Fibroblast of lung (primary cell): ENCODE measurements around the gene STRA8. TPM values are rescaled to one million over a fixed set of nuclear protein-coding genes. Genes with fewer than 3 reads are reported as not detected.
"Not testable (repeated sequence)": the region's sequence is repeated elsewhere in the genome, so short reads cannot be mapped to it uniquely, and the experiment has no call there.

ENCODE experiments used
- DNase-seq, 2 donors: peaks; one replicate each; pipeline versions ENCODE4 v3.0.0 to v3.0.0-alpha.2; 2010; ENCODE audit warnings: low read depth in 2 of 2
- H2AFZ ChIP-seq: 2 replicates; pipeline ENCODE4 v1.5.1; 2012; ENCODE audit warnings: low read length, control low read depth, inconsistent platforms
- H3K27ac ChIP-seq: 2 replicates; pipeline ENCODE4 v1.5.1; 2011; ENCODE audit warnings: low read length, control low read depth; ENCODE audit not compliant: insufficient read depth
- H3K27me3 ChIP-seq: 2 replicates; pipeline ENCODE4 v1.5.1; 2011; ENCODE audit warnings: mild to moderate bottlenecking, low read length; ENCODE audit not compliant: control insufficient read depth, insufficient read depth
- H3K36me3 ChIP-seq: 2 replicates; pipeline ENCODE4 v1.5.1; 2011; ENCODE audit warnings: low read length; ENCODE audit not compliant: control insufficient read depth, insufficient read depth
- H3K4me1 ChIP-seq: 2 replicates; pipeline ENCODE4 v1.5.1; 2011; ENCODE audit warnings: low read length; ENCODE audit not compliant: control insufficient read depth, insufficient read depth; ENCODE audit errors: extremely low read depth
- H3K4me2 ChIP-seq: 2 replicates; pipeline ENCODE4 v1.5.1; 2011; ENCODE audit warnings: low read length, control low read depth; ENCODE audit not compliant: insufficient read depth; ENCODE audit errors: extremely low read depth
- H3K4me3 ChIP-seq, 4 experiments: fragments of 200-600 bp in 1 of 4; sonication (generic) in 1 of 4; replicated peaks in 1 of 4; 2 replicates each; pipeline ENCODE4 v1.5.1; 2011 to 2016; ENCODE audit warnings: low read length in 4 of 4, low read depth in 3 of 4, mild to moderate bottlenecking in 3 of 4, control low read depth in 2 of 4, inconsistent platforms in 1 of 4, mixed read lengths in 1 of 4; ENCODE audit not compliant: insufficient read depth in 1 of 4; ENCODE audit errors: control extremely low read depth in 1 of 4
- H3K79me2 ChIP-seq: 2 replicates; pipeline ENCODE4 v1.5.1; 2012; ENCODE audit warnings: mild to moderate bottlenecking, low read length, inconsistent platforms; ENCODE audit not compliant: control insufficient read depth, insufficient read depth
- H3K9ac ChIP-seq: 2 replicates; pipeline ENCODE4 v1.5.1; 2011; ENCODE audit warnings: mild to moderate bottlenecking, low read length, control low read depth; ENCODE audit not compliant: insufficient read depth
- H3K9me3 ChIP-seq: 2 replicates; pipeline ENCODE4 v1.5.1; 2012; ENCODE audit warnings: low read depth, low read length; ENCODE audit not compliant: control insufficient read depth, insufficient read depth
- H4K20me1 ChIP-seq: 2 replicates; pipeline ENCODE4 v1.5.1; 2011; ENCODE audit warnings: low read length; ENCODE audit not compliant: control insufficient read depth, insufficient read depth; ENCODE audit errors: extremely low read depth
- EZH2 ChIP-seq: IDR thresholded peaks from 2 replicates; pipeline ENCODE4 v1.5.1; 2012; ENCODE audit warnings: low read length, control low read depth, mild to moderate bottlenecking; ENCODE audit errors: missing control alignments
- polyA plus RNA-seq, 2 donors: library from polyadenylated mRNA; depleted of rRNA in 1 of 2; stranded (reverse) in 1 of 2; unstranded in 1 of 2; fragments of >200 nt; gene quantifications; 2 replicates each; pipeline ENCODE4 v1.2.1, GENCODE V29; 2011 to 2012; ENCODE audit warnings: missing spikeins in 1 of 2
- total RNA-seq: library from RNA; depleted of rRNA; stranded (reverse); fragments of >200 nt; gene quantifications from 2 replicates; pipeline ENCODE4 v1.2.1, GENCODE V29; 2014
- TF ChIP-seq, protein P1 (sequence below), 2 donors: IDR thresholded peaks in 1 of 2; conservative IDR thresholded peaks in 1 of 2; 1 replicate in 1 of 2; 2 replicates in 1 of 2; pipeline ENCODE4 v1.5.1; 2011 to 2012; ENCODE audit warnings: low read length in 2 of 2, control low read depth in 1 of 2, inconsistent platforms in 1 of 2, low read depth in 1 of 2, mild to moderate bottlenecking in 1 of 2

STRA8 gene
- total and polyA plus RNA-seq, 2 donors (not counting 1 experiment from before 2014, with no cell fraction given), result not detected

DNA sequence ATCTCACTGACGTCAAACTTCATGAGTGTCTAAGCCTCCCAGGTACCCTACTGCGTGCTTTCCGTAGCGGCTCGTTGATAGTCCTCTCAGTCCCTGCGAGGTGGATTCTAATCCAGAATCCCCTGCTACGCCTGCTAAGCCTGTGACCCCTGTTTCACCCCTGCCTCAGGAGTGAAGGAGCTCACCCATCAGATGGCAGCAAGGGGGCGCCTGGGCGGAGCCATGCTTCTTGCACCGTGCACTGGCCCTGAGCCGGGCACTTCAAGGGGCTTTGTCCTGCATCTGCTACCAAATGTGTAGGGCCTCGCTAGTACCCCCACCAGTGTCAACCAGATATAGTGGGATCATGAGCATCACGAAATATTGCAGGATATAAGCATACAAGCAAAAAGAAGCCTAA, 918 bp upstream of the STRA8 start:
- DNase-seq, result no peak
- Histone ChIP-seq H3K4me1 (no peaks in the 10 kb centered on the region), H2AFZ (no peak overlapping the region), H3K9me3 (no peaks in the 10 kb centered on the region), H4K20me1 (no peaks in the 10 kb centered on the region), H3K27ac (no peak overlapping the region), H3K79me2 (no peaks in the 10 kb centered on the region), H3K4me2 (no peak overlapping the region), H3K9ac (no peak overlapping the region), H3K4me3 (no peak overlapping the region), H3K27me3 (no peaks in the 10 kb centered on the region), H3K36me3 (no peaks in the 10 kb centered on the region)
- TF ChIP-seq EZH2, result no peak
- TF ChIP-seq, protein P1, sequence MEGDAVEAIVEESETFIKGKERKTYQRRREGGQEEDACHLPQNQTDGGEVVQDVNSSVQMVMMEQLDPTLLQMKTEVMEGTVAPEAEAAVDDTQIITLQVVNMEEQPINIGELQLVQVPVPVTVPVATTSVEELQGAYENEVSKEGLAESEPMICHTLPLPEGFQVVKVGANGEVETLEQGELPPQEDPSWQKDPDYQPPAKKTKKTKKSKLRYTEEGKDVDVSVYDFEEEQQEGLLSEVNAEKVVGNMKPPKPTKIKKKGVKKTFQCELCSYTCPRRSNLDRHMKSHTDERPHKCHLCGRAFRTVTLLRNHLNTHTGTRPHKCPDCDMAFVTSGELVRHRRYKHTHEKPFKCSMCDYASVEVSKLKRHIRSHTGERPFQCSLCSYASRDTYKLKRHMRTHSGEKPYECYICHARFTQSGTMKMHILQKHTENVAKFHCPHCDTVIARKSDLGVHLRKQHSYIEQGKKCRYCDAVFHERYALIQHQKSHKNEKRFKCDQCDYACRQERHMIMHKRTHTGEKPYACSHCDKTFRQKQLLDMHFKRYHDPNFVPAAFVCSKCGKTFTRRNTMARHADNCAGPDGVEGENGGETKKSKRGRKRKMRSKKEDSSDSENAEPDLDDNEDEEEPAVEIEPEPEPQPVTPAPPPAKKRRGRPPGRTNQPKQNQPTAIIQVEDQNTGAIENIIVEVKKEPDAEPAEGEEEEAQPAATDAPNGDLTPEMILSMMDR (conservative IDR thresholded peaks at IDR 0.05 in 1 of 2, IDR thresholded peaks at IDR 0.05 in 1 of 2; ENCODE audit: low read depth in 1 of 2, low read length in 2 of 2), result peak in 1 of 2 donors; percentile 6

DNA sequence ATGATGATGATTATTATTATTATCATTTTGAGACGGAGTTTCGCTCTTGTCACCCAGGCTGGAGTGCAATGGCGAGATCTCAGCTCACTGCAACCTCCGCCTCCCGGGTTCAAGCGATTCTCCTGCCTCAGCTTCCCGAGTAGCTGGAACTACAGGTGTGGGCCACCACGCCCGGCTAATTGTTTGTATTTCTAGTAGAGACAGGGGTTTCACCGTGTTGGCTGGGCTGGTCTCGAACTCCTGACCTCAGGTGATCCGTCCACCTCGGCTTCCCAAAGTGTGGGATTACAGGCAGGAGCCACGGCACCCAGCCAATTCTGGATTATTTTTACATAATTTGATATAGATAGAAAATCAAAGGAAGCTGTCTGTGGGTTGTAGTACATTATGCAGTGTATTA, 457 bp downstream of the STRA8 start:
- H3K4me3 ChIP-seq, H3K9me3 ChIP-seq, H2AFZ ChIP-seq, H3K4me2 ChIP-seq, H3K79me2 ChIP-seq, H3K27me3 ChIP-seq, H3K36me3 ChIP-seq, H4K20me1 ChIP-seq, H3K9ac ChIP-seq, H3K4me1 ChIP-seq, DNase-seq, H3K27ac ChIP-seq: not testable (repeated sequence)

DNA sequence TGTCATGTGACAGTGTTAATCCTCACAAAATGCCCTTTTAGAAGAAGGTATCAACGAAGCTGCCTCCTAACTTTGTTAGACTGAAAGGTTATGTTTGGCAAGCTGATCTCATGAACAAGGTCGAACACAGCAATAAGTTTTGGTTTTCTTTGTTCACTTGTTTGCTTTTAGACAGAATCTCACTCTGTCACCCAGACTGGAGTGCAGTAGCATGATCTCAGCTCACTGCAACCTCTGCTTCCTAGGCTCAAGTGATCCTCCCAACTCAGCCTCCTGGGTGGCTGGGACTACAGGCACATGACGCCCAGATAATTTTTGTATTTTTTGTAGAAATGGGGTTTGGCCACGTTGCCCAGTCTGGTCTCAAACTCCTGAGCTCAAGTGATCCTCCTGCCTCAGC, 1.1 kb downstream of the STRA8 start:
- Histone ChIP-seq H3K36me3 (no peaks in the 10 kb centered on the region), H3K27me3 (no peaks in the 10 kb centered on the region), H3K4me2 (no peak overlapping the region), H3K9ac (no peak overlapping the region), H3K4me1 (no peaks in the 10 kb centered on the region), H4K20me1 (no peaks in the 10 kb centered on the region), H2AFZ (no peak overlapping the region), H3K9me3 (no peaks in the 10 kb centered on the region), H3K4me3 (no peak overlapping the region), H3K79me2 (no peaks in the 10 kb centered on the region), H3K27ac (no peak overlapping the region)
- DNase-seq, result no peak
- TF ChIP-seq, protein P1 (conservative IDR thresholded peaks at IDR 0.05 in 1 of 2, IDR thresholded peaks at IDR 0.05 in 1 of 2; ENCODE audit: low read depth in 1 of 2, low read length in 2 of 2), result no peak
- no peak for TF ChIP-seq EZH2
